SK-N-SH treated with all-trans-retinoic acid at 6 μM for 48 hours (cell line): ENCODE results near the gene SDCCAG8.

Experiments used
- ATAC-seq: fragments of 200-7000 bp; cut with Tn5 transposase; 3 replicates; pipeline ENCODE4 v1.9.1; 2020; ENCODE audit warnings: mild to moderate bottlenecking, moderate library complexity
- ARNTL ChIP-seq: fragments of 450-650 bp; formaldehyde crosslinking; IDR thresholded peaks from 2 replicates; pipeline ENCODE4 v1.5.0; 2020; ENCODE audit warnings: low read depth, mild to moderate bottlenecking, moderate library complexity, borderline replicate concordance
- BACH2 ChIP-seq: fragments of 250-450 bp; sonication (Bioruptor Pico); IDR thresholded peaks from 2 replicates; pipeline ENCODE4 v1.9.0; 2021; ENCODE audit warnings: mild to moderate bottlenecking, borderline replicate concordance
- CSDC2 ChIP-seq: fragments of 250-450 bp; sonication (Bioruptor Pico); IDR thresholded peaks from 2 replicates; pipeline ENCODE4 v1.5.0; 2020; ENCODE audit warnings: mild to moderate bottlenecking, moderate library complexity
- ESRRG ChIP-seq: fragments of 250-450 bp; sonication (Bioruptor Pico); IDR thresholded peaks from 2 replicates; pipeline ENCODE4 v1.6.1; 2021; ENCODE audit warnings: mild to moderate bottlenecking
- GLIS3 ChIP-seq: fragments of 250-450 bp; sonication (Bioruptor Pico); IDR thresholded peaks from 2 replicates; pipeline ENCODE4 v1.5.0; 2020; ENCODE audit warnings: mild to moderate bottlenecking, moderate library complexity
- ISL1 ChIP-seq: fragments of 250-450 bp; sonication (Bioruptor Pico); IDR thresholded peaks from 2 replicates; pipeline ENCODE4 v2.1.2; 2022; ENCODE audit warnings: mild to moderate bottlenecking, moderate library complexity
- OSR1 ChIP-seq: fragments of 250-450 bp; sonication (Bioruptor Pico); IDR thresholded peaks from 2 replicates; pipeline ENCODE4 v1.8.0; 2022; ENCODE audit warnings: moderate library complexity, mild to moderate bottlenecking, inconsistent platforms
- PPARA ChIP-seq: fragments of 250-450 bp; sonication (Bioruptor Pico); IDR thresholded peaks from 2 replicates; pipeline ENCODE4 v1.5.0; 2020; ENCODE audit warnings: mild to moderate bottlenecking, borderline replicate concordance
- RARB ChIP-seq: fragments of 250-450 bp; sonication (Bioruptor Pico); IDR thresholded peaks from 2 replicates; pipeline ENCODE4 v1.8.0; 2021; ENCODE audit warnings: mild to moderate bottlenecking, moderate library complexity
- SNAI2 ChIP-seq: fragments of 250-450 bp; sonication (Bioruptor Pico); IDR thresholded peaks from 2 replicates; pipeline ENCODE4 v1.5.0; 2020; ENCODE audit warnings: mild to moderate bottlenecking, moderate library complexity
- TCF4 ChIP-seq: fragments of 250-450 bp; sonication (Bioruptor Pico); IDR thresholded peaks from 2 replicates; pipeline ENCODE4 v1.8.0; 2021; ENCODE audit warnings: mild to moderate bottlenecking, moderate library complexity, borderline replicate concordance
- TOX ChIP-seq: fragments of 250-450 bp; sonication (Bioruptor Pico); IDR thresholded peaks from 2 replicates; pipeline ENCODE4 v1.8.0; 2021; ENCODE audit warnings: mild to moderate bottlenecking, moderate library complexity, borderline replicate concordance
- TSHZ2 ChIP-seq: fragments of 250-450 bp; sonication (Bioruptor Pico); IDR thresholded peaks from 2 replicates; pipeline ENCODE4 v1.5.0; 2020; ENCODE audit warnings: mild to moderate bottlenecking, moderate library complexity
- ZC3H10 ChIP-seq: fragments of 250-450 bp; sonication (Bioruptor Pico); IDR thresholded peaks from 2 replicates; pipeline ENCODE4 v1.5.1; 2021; ENCODE audit warnings: mild to moderate bottlenecking, moderate library complexity
- ZFP3 ChIP-seq: fragments of 250-450 bp; sonication (Bioruptor Pico); IDR thresholded peaks from 2 replicates; pipeline ENCODE4 v1.5.0; 2020; ENCODE audit warnings: mild to moderate bottlenecking, moderate library complexity
- ZFP30 ChIP-seq: fragments of 450-650 bp; formaldehyde crosslinking; IDR thresholded peaks from 2 replicates; pipeline ENCODE4 v1.5.0; 2022; ENCODE audit warnings: mild to moderate bottlenecking, moderate library complexity
- ZNF70 ChIP-seq: fragments of 450-650 bp; formaldehyde crosslinking; IDR thresholded peaks from 2 replicates; pipeline ENCODE4 v1.5.0; 2020; ENCODE audit warnings: mild to moderate bottlenecking, moderate library complexity
- TF ChIP-seq, protein P1 (sequence below): fragments of 250-450 bp; sonication (Bioruptor Pico); IDR thresholded peaks from 2 replicates; pipeline ENCODE4 v1.5.1; 2020; ENCODE audit warnings: low read depth, mild to moderate bottlenecking, moderate library complexity
- TF ChIP-seq, protein P2 (sequence below): fragments of 250-450 bp; sonication (Bioruptor Pico); IDR thresholded peaks from 2 replicates; pipeline ENCODE4 v1.8.0; 2020; ENCODE audit warnings: mild to moderate bottlenecking, moderate library complexity, borderline replicate concordance
- TF ChIP-seq, protein P3 (sequence below): fragments of 250-450 bp; sonication (Bioruptor Pico); IDR thresholded peaks from 2 replicates; pipeline ENCODE4 v1.5.1; 2021; ENCODE audit warnings: mild to moderate bottlenecking, moderate library complexity
- TF ChIP-seq, protein P4 (sequence below): fragments of 250-450 bp; sonication (Bioruptor Pico); IDR thresholded peaks from 2 replicates; pipeline ENCODE4 v1.8.0; 2021; ENCODE audit warnings: low read depth, mild to moderate bottlenecking, moderate library complexity, borderline replicate concordance

Gene SDCCAG8

GRCh38 chr1:243539636-243540035 is 283.8 kb downstream of the SDCCAG8 start:
- ATAC-seq: no peak
- TF ChIP-seq ZFP3 (no peak), GLIS3 (no peak), RARB (CRISPR knock-in tag) (no peak), ZFP30 (CRISPR knock-in tag) (no peak), ZNF70 (no peak), PPARA (CRISPR knock-in tag) (no peak), ISL1 (CRISPR knock-in tag) (no peak), ZC3H10 (CRISPR knock-in tag) (no peak), ESRRG (CRISPR knock-in tag) (no peak), TSHZ2 (CRISPR knock-in tag) (no peak), BACH2 (CRISPR knock-in tag) (no peak), TOX (CRISPR knock-in tag) (no peak), CSDC2 (CRISPR knock-in tag) (no peak), SNAI2 (CRISPR knock-in tag) (no peak), OSR1 (CRISPR knock-in tag) (no peak)
- TF ChIP-seq, protein P1, sequence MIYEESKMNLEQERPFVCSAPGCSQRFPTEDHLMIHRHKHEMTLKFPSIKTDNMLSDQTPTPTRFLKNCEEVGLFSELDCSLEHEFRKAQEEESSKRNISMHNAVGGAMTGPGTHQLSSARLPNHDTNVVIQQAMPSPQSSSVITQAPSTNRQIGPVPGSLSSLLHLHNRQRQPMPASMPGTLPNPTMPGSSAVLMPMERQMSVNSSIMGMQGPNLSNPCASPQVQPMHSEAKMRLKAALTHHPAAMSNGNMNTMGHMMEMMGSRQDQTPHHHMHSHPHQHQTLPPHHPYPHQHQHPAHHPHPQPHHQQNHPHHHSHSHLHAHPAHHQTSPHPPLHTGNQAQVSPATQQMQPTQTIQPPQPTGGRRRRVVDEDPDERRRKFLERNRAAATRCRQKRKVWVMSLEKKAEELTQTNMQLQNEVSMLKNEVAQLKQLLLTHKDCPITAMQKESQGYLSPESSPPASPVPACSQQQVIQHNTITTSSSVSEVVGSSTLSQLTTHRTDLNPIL (CRISPR knock-in tag): no peak
- TF ChIP-seq, protein P2, sequence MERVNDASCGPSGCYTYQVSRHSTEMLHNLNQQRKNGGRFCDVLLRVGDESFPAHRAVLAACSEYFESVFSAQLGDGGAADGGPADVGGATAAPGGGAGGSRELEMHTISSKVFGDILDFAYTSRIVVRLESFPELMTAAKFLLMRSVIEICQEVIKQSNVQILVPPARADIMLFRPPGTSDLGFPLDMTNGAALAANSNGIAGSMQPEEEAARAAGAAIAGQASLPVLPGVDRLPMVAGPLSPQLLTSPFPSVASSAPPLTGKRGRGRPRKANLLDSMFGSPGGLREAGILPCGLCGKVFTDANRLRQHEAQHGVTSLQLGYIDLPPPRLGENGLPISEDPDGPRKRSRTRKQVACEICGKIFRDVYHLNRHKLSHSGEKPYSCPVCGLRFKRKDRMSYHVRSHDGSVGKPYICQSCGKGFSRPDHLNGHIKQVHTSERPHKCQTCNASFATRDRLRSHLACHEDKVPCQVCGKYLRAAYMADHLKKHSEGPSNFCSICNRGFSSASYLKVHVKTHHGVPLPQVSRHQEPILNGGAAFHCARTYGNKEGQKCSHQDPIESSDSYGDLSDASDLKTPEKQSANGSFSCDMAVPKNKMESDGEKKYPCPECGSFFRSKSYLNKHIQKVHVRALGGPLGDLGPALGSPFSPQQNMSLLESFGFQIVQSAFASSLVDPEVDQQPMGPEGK (CRISPR knock-in tag): no peak
- TF ChIP-seq, protein P3, sequence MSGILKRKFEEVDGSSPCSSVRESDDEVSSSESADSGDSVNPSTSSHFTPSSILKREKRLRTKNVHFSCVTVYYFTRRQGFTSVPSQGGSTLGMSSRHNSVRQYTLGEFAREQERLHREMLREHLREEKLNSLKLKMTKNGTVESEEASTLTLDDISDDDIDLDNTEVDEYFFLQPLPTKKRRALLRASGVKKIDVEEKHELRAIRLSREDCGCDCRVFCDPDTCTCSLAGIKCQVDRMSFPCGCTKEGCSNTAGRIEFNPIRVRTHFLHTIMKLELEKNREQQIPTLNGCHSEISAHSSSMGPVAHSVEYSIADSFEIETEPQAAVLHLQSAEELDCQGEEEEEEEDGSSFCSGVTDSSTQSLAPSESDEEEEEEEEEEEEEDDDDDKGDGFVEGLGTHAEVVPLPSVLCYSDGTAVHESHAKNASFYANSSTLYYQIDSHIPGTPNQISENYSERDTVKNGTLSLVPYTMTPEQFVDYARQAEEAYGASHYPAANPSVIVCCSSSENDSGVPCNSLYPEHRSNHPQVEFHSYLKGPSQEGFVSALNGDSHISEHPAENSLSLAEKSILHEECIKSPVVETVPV (CRISPR knock-in tag): no peak
- TF ChIP-seq, all 23 proteins: peak for 0

GRCh38 chr1:243542739-243543415 is 287.0 kb downstream of the SDCCAG8 start:
- no peak for ATAC-seq
- TF ChIP-seq ZFP3: no peak
- TF ChIP-seq, protein P2 (CRISPR knock-in tag): no peak
- TF ChIP-seq, protein P4, sequence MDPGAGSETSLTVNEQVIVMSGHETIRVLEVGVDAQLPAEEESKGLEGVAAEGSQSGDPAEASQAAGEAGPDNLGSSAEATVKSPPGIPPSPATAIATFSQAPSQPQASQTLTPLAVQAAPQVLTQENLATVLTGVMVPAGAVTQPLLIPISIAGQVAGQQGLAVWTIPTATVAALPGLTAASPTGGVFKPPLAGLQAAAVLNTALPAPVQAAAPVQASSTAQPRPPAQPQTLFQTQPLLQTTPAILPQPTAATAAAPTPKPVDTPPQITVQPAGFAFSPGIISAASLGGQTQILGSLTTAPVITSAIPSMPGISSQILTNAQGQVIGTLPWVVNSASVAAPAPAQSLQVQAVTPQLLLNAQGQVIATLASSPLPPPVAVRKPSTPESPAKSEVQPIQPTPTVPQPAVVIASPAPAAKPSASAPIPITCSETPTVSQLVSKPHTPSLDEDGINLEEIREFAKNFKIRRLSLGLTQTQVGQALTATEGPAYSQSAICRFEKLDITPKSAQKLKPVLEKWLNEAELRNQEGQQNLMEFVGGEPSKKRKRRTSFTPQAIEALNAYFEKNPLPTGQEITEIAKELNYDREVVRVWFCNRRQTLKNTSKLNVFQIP (CRISPR knock-in tag): no peak
- TF ChIP-seq TCF4 (CRISPR knock-in tag): no peak
- no peak for TF ChIP-seq TSHZ2 (CRISPR knock-in tag)
- no peak for TF ChIP-seq ESRRG (CRISPR knock-in tag)
- no peak for TF ChIP-seq BACH2 (CRISPR knock-in tag)
- no peak for TF ChIP-seq GLIS3
- no peak for TF ChIP-seq PPARA (CRISPR knock-in tag)
- TF ChIP-seq OSR1 (CRISPR knock-in tag): no peak
- no peak for TF ChIP-seq ARNTL (CRISPR knock-in tag)
- TF ChIP-seq ZNF70: no peak
- TF ChIP-seq, all 23 proteins: peak for 0
